Measurements from ENCODE around the gene PPIL6.

DNA sequence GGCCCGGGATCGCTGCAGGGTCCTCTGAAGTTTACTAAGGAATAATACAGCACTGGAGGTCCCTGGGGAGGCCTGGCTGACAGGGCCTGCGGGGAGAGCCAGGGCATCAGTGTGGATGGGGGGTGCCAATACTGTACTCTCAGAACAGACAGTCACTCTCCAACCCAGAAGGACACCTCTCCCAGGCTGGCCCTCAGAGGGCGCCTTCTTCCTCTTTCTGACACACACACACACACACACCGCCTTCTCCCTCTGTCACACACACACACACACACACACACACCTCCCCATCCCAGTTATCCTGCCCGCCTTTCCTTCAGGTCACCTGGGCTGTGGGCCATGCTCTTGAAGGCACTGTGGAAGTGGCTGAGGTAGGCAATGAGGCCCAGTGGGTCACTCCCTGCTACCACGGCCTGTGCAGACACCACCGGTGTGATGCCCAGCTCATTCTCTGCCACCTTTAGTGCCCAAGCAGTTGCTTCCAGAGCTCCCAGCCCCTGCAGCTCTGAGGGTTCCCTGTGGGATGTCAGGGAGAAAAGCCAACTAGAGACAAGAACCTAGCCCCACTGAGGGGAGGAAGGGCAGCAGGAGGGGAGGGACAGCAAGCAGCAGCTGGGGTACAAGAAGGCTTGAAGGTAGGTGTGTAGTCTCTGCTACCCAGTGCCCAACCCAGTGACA is 7.6 kb upstream of the PPIL6 start:
- TF ChIP-seq, protein P1, sequence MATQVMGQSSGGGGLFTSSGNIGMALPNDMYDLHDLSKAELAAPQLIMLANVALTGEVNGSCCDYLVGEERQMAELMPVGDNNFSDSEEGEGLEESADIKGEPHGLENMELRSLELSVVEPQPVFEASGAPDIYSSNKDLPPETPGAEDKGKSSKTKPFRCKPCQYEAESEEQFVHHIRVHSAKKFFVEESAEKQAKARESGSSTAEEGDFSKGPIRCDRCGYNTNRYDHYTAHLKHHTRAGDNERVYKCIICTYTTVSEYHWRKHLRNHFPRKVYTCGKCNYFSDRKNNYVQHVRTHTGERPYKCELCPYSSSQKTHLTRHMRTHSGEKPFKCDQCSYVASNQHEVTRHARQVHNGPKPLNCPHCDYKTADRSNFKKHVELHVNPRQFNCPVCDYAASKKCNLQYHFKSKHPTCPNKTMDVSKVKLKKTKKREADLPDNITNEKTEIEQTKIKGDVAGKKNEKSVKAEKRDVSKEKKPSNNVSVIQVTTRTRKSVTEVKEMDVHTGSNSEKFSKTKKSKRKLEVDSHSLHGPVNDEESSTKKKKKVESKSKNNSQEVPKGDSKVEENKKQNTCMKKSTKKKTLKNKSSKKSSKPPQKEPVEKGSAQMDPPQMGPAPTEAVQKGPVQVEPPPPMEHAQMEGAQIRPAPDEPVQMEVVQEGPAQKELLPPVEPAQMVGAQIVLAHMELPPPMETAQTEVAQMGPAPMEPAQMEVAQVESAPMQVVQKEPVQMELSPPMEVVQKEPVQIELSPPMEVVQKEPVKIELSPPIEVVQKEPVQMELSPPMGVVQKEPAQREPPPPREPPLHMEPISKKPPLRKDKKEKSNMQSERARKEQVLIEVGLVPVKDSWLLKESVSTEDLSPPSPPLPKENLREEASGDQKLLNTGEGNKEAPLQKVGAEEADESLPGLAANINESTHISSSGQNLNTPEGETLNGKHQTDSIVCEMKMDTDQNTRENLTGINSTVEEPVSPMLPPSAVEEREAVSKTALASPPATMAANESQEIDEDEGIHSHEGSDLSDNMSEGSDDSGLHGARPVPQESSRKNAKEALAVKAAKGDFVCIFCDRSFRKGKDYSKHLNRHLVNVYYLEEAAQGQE (IDR thresholded peaks at IDR 0.05; ENCODE audit: low read depth), result no peak
- no peak for TF ChIP-seq NFIC (IDR thresholded peaks at IDR 0.05)
- TF ChIP-seq EGR1 (IDR thresholded peaks at IDR 0.05), result no peak

All from Ishikawa (cell line).